ENCODE measurements around the gene CASD1. TPM values are rescaled to one million over a fixed set of nuclear protein-coding genes. Genes with fewer than 3 reads are reported as not detected.

The CASD1 gene
- total RNA-seq, 1 donor from 2014 or later, result 93.5 TPM

DNA sequence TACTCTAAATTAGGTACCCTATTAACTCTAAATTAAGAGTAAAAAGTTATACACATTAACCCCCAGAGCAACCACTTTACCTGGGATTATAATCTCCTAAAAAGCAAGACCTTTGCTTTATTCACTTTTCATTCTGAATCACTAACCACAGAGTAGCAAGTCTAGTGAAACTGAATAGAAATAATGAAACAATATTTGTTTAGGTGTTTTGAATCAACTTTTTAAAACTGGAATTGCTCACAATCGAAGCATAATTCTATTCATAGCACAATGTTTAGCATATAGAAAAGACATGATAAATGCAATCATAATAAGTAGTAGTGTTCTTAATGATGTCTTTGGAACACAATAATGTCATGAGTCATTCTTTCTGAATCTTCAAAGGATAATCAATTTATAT is 37.0 kb upstream of the CASD1 start:
- H3K27ac ChIP-seq, result no peak overlapping the region
- Mint-ChIP-seq H3K27ac (no peak overlapping the region), H3K9me3 (peaks cover 3% of the 10 kb centered on the region), H3K4me3 (no peak overlapping the region), H3K27me3 (ENCODE audit: insufficient read depth, low read depth) (peaks cover 2% of the 10 kb centered on the region), H3K36me3 (no peaks in the 10 kb centered on the region), H3K4me1 (no peaks in the 10 kb centered on the region)
- no peak overlapping the region for H3K4me2 ChIP-seq
- no peaks in the 10 kb centered on the region for H3K36me3 ChIP-seq
- H3K4me1 ChIP-seq, result no peaks in the 10 kb centered on the region
- no peaks in the 10 kb centered on the region for H4K20me1 ChIP-seq (ENCODE audit: low read depth)
- no peak for DNase-seq (ENCODE audit: low spot score)
- no peak overlapping the region for H3K9ac ChIP-seq
- no peaks in the 10 kb centered on the region for H3F3A ChIP-seq (ENCODE audit: low read depth)
- no peak overlapping the region for H3K4me3 ChIP-seq
- no peaks in the 10 kb centered on the region for H3K27me3 ChIP-seq
- no peaks in the 10 kb centered on the region for H3K79me2 ChIP-seq (ENCODE audit: low read depth)
- TF ChIP-seq EZH2 (IDR thresholded peaks at IDR 0.05) (no peak), EZH2phosphoT487 (IDR thresholded peaks at IDR 0.05) (no peak), CTCF (IDR thresholded peaks at IDR 0.05) (no peak)
- H2AFZ ChIP-seq (replicated peaks), result no peak overlapping the region
- no peaks in the 10 kb centered on the region for H3K9me3 ChIP-seq (ENCODE audit: low read depth)

DNA sequence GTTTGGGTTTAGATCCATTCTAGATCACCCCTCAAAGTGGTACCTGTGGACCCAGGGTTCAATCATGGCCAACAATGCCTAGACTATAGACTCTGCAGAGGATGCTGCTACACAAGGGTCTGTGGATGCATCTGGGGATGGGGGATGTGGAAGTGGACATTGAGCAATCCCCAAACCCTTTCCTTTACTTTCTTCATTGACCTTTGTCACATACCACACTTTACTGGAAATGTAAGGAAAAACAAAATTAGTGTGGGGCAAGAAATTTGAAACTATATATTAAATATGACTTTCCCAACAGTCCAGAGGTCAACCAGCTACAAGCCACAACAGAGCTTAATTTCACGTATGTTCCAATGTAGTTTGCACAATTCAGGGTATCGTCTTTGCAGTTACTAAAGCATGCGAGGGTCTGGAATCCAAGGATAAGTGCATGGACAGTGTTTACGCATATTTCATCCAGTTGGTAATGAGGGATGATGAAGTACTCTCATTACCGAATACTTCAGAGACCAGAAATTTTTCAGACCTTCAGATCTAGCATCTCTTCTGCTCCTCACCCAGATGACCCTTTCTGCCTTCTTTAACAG is 33.3 kb upstream of the CASD1 start:
- H3K9me3 Mint-ChIP-seq, result no peaks in the 10 kb centered on the region
- H3K27me3 Mint-ChIP-seq (ENCODE audit: insufficient read depth, low read depth), result peaks cover 2% of the 10 kb centered on the region
- no peaks in the 10 kb centered on the region for H3K79me2 ChIP-seq (ENCODE audit: low read depth)
- no peaks in the 10 kb centered on the region for H4K20me1 ChIP-seq (ENCODE audit: low read depth)
- no peak overlapping the region for H2AFZ ChIP-seq (replicated peaks)
- no peaks in the 10 kb centered on the region for H3K36me3 ChIP-seq
- TF ChIP-seq EZH2 (IDR thresholded peaks at IDR 0.05) (no peak), CTCF (IDR thresholded peaks at IDR 0.05) (no peak), EZH2phosphoT487 (IDR thresholded peaks at IDR 0.05) (no peak)
- H3K4me3 ChIP-seq, result no peak overlapping the region
- no peaks in the 10 kb centered on the region for H3F3A ChIP-seq (ENCODE audit: low read depth)
- no peaks in the 10 kb centered on the region for H3K27me3 ChIP-seq
- H3K36me3 Mint-ChIP-seq, result no peaks in the 10 kb centered on the region
- no peak overlapping the region for H3K27ac ChIP-seq
- no peaks in the 10 kb centered on the region for H3K4me1 ChIP-seq
- H3K27ac Mint-ChIP-seq, result no peak overlapping the region
- H3K4me2 ChIP-seq, result no peak overlapping the region
- no peak overlapping the region for H3K4me3 Mint-ChIP-seq
- DNase-seq (ENCODE audit: low spot score), result no peak
- H3K9me3 ChIP-seq (ENCODE audit: low read depth), result no peaks in the 10 kb centered on the region
- no peaks in the 10 kb centered on the region for H3K4me1 Mint-ChIP-seq
- no peak overlapping the region for H3K9ac ChIP-seq

GRCh38 chr7:94477878-94478277 is 31.7 kb upstream of the CASD1 start:
- Histone ChIP-seq H3K4me1 (no peaks in the 10 kb centered on the region), H3K4me3 (no peak overlapping the region), H3F3A (ENCODE audit: low read depth) (no peaks in the 10 kb centered on the region), H3K4me2 (no peak overlapping the region), H3K9ac (no peak overlapping the region), H2AFZ (replicated peaks) (no peak overlapping the region), H3K27ac (no peak overlapping the region), H3K9me3 (ENCODE audit: low read depth) (no peaks in the 10 kb centered on the region), H3K36me3 (no peaks in the 10 kb centered on the region), H4K20me1 (ENCODE audit: low read depth) (no peaks in the 10 kb centered on the region), H3K79me2 (ENCODE audit: low read depth) (no peaks in the 10 kb centered on the region), H3K27me3 (no peaks in the 10 kb centered on the region)
- Mint-ChIP-seq H3K27ac (no peak overlapping the region), H3K4me1 (no peaks in the 10 kb centered on the region), H3K36me3 (no peaks in the 10 kb centered on the region), H3K9me3 (no peaks in the 10 kb centered on the region), H3K4me3 (no peak overlapping the region), H3K27me3 (ENCODE audit: insufficient read depth, low read depth) (no peaks in the 10 kb centered on the region)
- no peak for DNase-seq (ENCODE audit: low spot score)
- no peak for TF ChIP-seq EZH2phosphoT487 (IDR thresholded peaks at IDR 0.05)
- no peak for TF ChIP-seq CTCF (IDR thresholded peaks at IDR 0.05)
- no peak for TF ChIP-seq EZH2 (IDR thresholded peaks at IDR 0.05)
